Measurements from ENCODE around the gene BSDC1. TPM values are rescaled to one million over a fixed set of nuclear protein-coding genes. Genes with fewer than 3 reads are reported as not detected.

Gene BSDC1
- total RNA-seq, 1 experiment from 2014 or later = 47.0 TPM

DNA sequence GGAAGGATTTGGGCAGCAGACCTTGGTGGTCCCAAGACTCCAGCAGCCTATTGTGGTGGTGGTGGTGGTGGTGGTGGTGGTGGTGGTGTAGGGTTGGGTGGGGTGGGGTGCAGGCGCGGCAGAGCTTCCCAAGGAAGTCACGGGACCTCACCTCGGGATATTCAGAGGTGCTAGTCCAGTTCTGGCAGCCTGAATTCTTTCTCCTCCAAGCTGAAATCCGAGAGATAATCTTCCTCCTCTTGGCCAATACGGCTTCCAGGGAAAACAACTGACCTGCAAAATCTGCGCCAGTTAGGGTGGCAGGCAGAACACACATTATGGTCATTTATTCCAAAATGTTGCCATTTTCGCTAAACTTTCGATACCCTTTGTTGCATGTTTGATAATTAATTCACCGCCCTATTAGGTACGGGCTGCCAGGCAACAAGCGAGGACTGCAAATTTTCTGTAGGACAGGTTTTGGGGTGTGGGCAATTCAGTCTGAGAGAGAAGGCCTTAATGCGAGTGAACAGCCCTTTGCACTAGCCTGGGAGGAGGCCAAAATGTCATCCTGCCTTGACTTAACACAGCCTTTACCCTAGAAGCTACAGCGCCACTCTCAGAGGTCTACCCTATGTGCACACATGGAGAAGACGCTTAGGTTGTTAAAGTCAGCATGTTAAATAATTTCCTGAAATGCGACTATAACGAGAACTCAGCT is 33.2 kb upstream of the BSDC1 start:
- intact Hi-C loops (cut with micrococcal nuclease) = no loop called here
- POLR2A ChIA-PET = no interaction called here

More for the DNA sequence above, 33.2 kb upstream of the BSDC1 start:
- ChIA-PET RAD21 (ENCODE audit: low non-redundant PET in 1 of 2, low total read pairs in 2 of 2, uncharacterized antibody in 2 of 2, unreplicated experiment in 2 of 2) (no interaction called here), CTCF (no interaction called here)
- DNase-seq (ENCODE audit: low read depth, low spot score) (no peak), ATAC-seq (no peak)
- H3K4me1 ChIP-seq (ENCODE audit: control insufficient read depth in 1 of 2, insufficient read depth in 2 of 2, low read length in 2 of 2) = no peaks in the 10 kb centered on the region
- H4K20me1 ChIP-seq (ENCODE audit: insufficient read depth) = no peaks in the 10 kb centered on the region
- H3K79me2 ChIP-seq (ENCODE audit: insufficient read depth, low read length) = no peaks in the 10 kb centered on the region
- H3K9ac ChIP-seq (ENCODE audit: low read length) = no peak overlapping the region
- no peaks in the 10 kb centered on the region for H3K9me3 ChIP-seq (ENCODE audit: control insufficient read depth in 1 of 2, insufficient read depth in 1 of 2, low read depth in 1 of 2, low read length in 2 of 2)
- BruUV-seq (replicated peaks) = no TSS peak
- no peak overlapping the region for H3K27ac ChIP-seq (ENCODE audit: low read depth, low read length)
- H2AFZ ChIP-seq (ENCODE audit: low read depth, low read length, poor library complexity, severe bottlenecking) = no peak overlapping the region
- H3K36me3 ChIP-seq (ENCODE audit: control insufficient read depth in 1 of 2, insufficient read depth in 2 of 2, low read length in 2 of 2) = no peaks in the 10 kb centered on the region
- no peak overlapping the region for H3K4me3 ChIP-seq (replicated peaks in 1 of 2; ENCODE audit: low read depth in 1 of 2, low read length in 2 of 2)
- H3K9me2 ChIP-seq (ENCODE audit: insufficient read depth) = no peaks in the 10 kb centered on the region
- TF ChIP-seq, protein P1, sequence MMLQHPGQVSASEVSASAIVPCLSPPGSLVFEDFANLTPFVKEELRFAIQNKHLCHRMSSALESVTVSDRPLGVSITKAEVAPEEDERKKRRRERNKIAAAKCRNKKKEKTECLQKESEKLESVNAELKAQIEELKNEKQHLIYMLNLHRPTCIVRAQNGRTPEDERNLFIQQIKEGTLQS (IDR thresholded peaks at IDR 0.05) = no peak
- TF ChIP-seq YY1 (IDR thresholded peaks at IDR 0.05; ENCODE audit: extremely low read depth, insufficient replicate concordance, low read depth, low read length) = no peak
- no peak for TF ChIP-seq EZH2 (IDR thresholded peaks at IDR 0.05)
- TF ChIP-seq, protein P2, sequence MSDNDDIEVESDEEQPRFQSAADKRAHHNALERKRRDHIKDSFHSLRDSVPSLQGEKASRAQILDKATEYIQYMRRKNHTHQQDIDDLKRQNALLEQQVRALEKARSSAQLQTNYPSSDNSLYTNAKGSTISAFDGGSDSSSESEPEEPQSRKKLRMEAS (IDR thresholded peaks at IDR 0.05) = no peak
- no peak for TF ChIP-seq POLR2A (IDR thresholded peaks at IDR 0.05; ENCODE audit: borderline replicate concordance, extremely low read depth, insufficient read depth, insufficient read length)
- TF ChIP-seq, protein P3, sequence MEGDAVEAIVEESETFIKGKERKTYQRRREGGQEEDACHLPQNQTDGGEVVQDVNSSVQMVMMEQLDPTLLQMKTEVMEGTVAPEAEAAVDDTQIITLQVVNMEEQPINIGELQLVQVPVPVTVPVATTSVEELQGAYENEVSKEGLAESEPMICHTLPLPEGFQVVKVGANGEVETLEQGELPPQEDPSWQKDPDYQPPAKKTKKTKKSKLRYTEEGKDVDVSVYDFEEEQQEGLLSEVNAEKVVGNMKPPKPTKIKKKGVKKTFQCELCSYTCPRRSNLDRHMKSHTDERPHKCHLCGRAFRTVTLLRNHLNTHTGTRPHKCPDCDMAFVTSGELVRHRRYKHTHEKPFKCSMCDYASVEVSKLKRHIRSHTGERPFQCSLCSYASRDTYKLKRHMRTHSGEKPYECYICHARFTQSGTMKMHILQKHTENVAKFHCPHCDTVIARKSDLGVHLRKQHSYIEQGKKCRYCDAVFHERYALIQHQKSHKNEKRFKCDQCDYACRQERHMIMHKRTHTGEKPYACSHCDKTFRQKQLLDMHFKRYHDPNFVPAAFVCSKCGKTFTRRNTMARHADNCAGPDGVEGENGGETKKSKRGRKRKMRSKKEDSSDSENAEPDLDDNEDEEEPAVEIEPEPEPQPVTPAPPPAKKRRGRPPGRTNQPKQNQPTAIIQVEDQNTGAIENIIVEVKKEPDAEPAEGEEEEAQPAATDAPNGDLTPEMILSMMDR (IDR thresholded peaks at IDR 0.05 in 2 of 3, conservative IDR thresholded peaks at IDR 0.05 in 1 of 3; ENCODE audit: borderline replicate concordance in 1 of 3, insufficient read depth in 1 of 3, low read depth in 2 of 3, low read length in 2 of 3) = no peak
- TF ChIP-seq JUND (IDR thresholded peaks at IDR 0.05) = no peak
- no peak for TF ChIP-seq ZFX (IDR thresholded peaks at IDR 0.05)
- TF ChIP-seq, protein P4, sequence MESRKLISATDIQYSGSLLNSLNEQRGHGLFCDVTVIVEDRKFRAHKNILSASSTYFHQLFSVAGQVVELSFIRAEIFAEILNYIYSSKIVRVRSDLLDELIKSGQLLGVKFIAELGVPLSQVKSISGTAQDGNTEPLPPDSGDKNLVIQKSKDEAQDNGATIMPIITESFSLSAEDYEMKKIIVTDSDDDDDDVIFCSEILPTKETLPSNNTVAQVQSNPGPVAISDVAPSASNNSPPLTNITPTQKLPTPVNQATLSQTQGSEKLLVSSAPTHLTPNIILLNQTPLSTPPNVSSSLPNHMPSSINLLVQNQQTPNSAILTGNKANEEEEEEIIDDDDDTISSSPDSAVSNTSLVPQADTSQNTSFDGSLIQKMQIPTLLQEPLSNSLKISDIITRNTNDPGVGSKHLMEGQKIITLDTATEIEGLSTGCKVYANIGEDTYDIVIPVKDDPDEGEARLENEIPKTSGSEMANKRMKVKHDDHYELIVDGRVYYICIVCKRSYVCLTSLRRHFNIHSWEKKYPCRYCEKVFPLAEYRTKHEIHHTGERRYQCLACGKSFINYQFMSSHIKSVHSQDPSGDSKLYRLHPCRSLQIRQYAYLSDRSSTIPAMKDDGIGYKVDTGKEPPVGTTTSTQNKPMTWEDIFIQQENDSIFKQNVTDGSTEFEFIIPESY (IDR thresholded peaks at IDR 0.05; ENCODE audit: extremely low read depth, insufficient replicate concordance, low read length) = no peak
- TF ChIP-seq ZNF274 (IDR thresholded peaks at IDR 0.05; ENCODE audit: low read depth, low read length) = no peak
- TF ChIP-seq ELF1 (IDR thresholded peaks at IDR 0.05; ENCODE audit: borderline replicate concordance, low read depth) = no peak
- no peaks in the 10 kb centered on the region; the same call in 1 of the 2 replicates for H3K27me3 ChIP-seq (ENCODE audit: insufficient read depth, low read length)
- no peak overlapping the region for H3K4me2 ChIP-seq (ENCODE audit: low read length)

All from HCT116 (cell line).